GM19397 (cell line): ENCODE results near the gene ZNF90.
"Not testable (repeated sequence)": the region's sequence is repeated elsewhere in the genome, so short reads cannot be mapped to it uniquely, and the experiment has no call there.

ENCODE experiments used
- ATAC-seq: cut with Tn5 transposase; IDR thresholded peaks from one replicate; pipeline ENCODE4 v1.9.1; 2021; ENCODE audit warnings: mild to moderate bottlenecking, moderate library complexity; ENCODE audit not compliant: unreplicated experiment

Gene ZNF90

GRCh38 chr19:20102097-20102496 lies 24.3 kb downstream of the ZNF90 start:
- ATAC-seq, result no peak

- no peak for ATAC-seq
These were observed 25.4 kb downstream of the ZNF90 start for GRCh38 chr19:20103091-20103740.

- ATAC-seq, result no peak
These were observed 29.5 kb downstream of the ZNF90 start for GRCh38 chr19:20107301-20107700.

GRCh38 chr19:20118064-20118839 lies 40.5 kb downstream of the ZNF90 start:
- not testable (repeated sequence) for ATAC-seq

- no peak for ATAC-seq
These were observed 47.1 kb downstream of the ZNF90 start for GRCh38 chr19:20124879-20125278.

- not testable (repeated sequence) for ATAC-seq
These were observed 55.1 kb downstream of the ZNF90 start for GRCh38 chr19:20132933-20133332.

- not testable (repeated sequence) for ATAC-seq
These were observed 59.9 kb downstream of the ZNF90 start for GRCh38 chr19:20137714-20138113.

GRCh38 chr19:20151617-20152145 lies 73.9 kb downstream of the ZNF90 start:
- no peak for ATAC-seq

GRCh38 chr19:20152506-20152905 lies 74.7 kb downstream of the ZNF90 start:
- not testable (repeated sequence) for ATAC-seq

- no peak for ATAC-seq
These were observed 75.5 kb downstream of the ZNF90 start for GRCh38 chr19:20153281-20153680.

- no peak for ATAC-seq
These were observed 76.8 kb downstream of the ZNF90 start for GRCh38 chr19:20154636-20155035.

GRCh38 chr19:20162821-20163220 lies 85.0 kb downstream of the ZNF90 start:
- no peak for ATAC-seq

- no peak for ATAC-seq
These were observed 86.7 kb downstream of the ZNF90 start for GRCh38 chr19:20164456-20164855.

- ATAC-seq, result no peak
These were observed 88.3 kb downstream of the ZNF90 start for GRCh38 chr19:20165971-20166592.

- ATAC-seq, result peak; percentile 94
These were observed 89.3 kb downstream of the ZNF90 start, which contains the start of gene ZNF486 for GRCh38 chr19:20167020-20167644. Gene ZNF486 (plus strand): TSS chr19:20167214. CDS start chr19:20167331, 117 bp downstream.

- ATAC-seq, result no peak
These were observed 89.9 kb downstream of the ZNF90 start for GRCh38 chr19:20167651-20168122.
